Stimulated activated CD8-positive, alpha-beta memory T cell treated with anti-CD3 and anti-CD28 coated beads, Interleukin-12 subunit alpha, Interleukin-12 subunit beta, amount 100 ng/mL, for 4 hours (primary cell): ENCODE measurements around the gene WDR7.

Experiments
- DNase-seq: peaks from one replicate; pipeline ENCODE4 v3.0.0-alpha.2; 2020; ENCODE audit warnings: low read depth

WDR7 gene

DNA sequence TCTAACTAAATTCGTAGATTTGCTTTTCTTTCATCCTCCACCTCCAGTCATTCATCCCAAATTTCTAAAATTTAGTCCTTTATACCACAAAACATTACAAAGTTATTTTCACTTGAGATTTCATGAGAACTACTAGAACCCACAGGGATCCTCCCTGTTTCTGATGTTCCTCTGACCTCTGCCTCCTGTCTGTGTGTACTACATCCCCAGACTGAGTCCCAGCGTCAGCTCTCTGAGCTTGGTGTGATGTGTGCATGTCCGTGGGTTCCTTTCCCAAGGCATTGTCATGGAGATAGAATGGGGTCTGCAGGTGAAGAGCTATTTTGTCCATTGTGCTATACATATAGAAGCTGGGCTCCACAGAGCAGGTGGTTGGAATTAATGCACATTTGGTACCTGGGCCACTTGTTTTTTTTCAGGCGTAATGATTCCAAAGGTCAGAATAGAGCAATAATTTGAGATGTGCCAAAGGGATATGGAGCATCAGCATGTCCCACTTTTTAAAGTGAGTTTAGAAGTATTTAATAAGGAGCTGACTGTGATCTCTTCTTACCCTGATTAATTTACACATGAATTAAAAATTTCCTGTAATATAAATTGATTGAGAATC is 344.5 kb downstream of the WDR7 start:
- DNase-seq, result no peak

DNA sequence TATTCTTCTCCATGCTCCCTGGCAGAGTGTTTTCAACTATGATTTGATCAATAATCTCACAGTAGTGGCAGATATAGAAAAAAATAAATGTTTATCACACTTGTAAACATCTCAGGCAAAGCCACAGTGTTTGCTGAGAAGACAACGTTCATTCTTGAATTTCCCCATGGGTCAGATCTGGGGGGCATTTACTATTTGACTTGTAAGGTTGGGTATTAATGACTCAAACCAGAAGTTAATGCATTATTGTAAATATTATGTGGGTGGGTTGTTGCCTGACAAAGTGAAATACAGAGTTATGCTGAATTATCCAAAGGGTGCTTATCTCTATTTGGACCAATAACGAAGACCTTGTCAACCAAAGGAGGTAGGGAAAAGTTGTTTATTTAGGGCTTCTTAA is 346.0 kb downstream of the WDR7 start:
- no peak for DNase-seq

DNA sequence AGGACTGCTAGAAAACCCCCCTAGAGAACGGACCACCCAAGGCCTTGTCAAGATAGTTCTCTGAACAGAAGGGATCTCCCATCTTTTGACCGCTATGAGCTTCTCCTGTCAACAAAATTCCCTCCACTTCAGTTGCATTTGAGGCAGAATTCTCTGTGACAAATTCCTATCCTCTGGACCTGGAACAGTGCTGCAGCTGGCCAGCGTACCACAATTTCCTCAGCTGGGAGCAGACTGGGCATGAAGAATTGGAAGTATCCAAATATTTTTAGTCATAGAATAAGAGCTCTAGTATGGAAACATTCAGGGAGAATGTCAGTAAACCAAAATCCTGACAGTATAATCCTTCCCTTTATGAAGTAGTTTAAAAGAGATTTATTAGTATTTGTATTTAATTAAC is 348.7 kb downstream of the WDR7 start:
- no peak for DNase-seq

DNA sequence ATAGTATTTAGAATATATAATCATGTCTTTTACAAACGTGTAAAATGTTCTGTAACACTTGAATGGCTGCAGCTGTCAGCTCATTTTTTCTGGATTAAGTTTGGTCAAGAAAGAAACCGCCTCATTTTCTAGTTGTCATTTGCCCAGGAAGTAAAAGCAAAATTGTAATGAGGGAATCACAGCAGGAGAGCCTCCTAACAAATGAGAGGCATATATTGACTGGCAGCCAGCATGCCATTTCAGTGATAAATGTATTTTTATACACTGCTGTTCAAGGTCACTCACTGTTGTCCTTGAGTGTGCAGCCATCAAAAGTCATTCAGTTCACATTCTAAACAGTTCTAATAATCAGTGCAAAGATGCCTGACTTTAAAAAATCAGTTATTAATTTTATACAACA is 351.5 kb downstream of the WDR7 start:
- DNase-seq, result no peak

DNA sequence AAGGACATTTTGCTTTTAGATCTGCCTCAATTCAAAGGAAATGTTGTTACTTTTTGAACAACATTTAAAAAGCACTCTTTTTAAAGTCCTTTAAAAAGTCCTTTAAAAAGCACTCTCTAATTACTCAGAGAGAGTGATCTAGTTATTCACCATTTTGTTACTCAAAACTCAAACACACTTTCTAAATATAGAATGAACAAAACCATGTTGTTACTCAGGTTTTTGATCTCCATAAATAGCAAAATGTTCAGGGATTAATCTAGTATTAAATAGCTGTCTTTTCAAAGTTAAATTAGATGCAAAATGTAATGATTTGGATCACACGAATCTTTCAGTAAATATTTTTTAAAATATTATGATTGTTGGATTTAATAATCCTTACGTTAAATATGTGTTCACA is 352.2 kb downstream of the WDR7 start:
- DNase-seq, result no peak

DNA sequence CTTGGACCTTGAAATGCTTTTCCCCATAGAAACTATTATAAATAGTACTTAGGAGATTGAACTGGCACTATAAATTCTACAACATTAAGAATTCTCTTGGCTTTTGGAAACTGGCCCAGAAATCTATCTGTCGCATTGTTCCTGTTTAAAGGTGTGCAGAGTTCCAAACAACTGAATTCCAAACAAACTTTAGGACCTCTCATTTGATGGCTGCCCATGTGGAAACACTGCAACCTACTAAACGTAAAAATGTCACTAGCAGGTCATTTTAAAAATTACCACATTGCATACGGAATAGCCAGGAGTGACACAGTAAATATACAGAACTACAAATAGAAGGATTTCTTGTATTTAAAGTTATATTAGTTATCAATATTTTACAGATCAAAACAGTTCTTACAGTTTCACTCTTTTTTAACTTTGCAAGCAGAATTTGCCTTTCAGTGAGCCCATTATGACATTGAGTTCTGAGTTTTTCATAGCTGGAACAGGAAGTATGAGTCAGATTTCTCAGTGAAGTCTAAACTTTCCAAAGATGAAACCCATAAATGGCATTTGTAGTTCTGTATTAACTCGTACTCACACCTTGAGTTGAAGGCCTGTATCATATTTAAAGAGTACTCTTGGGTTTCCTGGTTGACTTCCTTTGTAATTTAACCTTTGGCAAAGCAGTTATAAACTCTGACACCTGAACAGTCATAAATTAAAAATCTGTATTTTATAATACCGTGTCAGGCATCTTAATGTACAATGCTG is 353.4 kb downstream of the WDR7 start:
- no peak for DNase-seq

DNA sequence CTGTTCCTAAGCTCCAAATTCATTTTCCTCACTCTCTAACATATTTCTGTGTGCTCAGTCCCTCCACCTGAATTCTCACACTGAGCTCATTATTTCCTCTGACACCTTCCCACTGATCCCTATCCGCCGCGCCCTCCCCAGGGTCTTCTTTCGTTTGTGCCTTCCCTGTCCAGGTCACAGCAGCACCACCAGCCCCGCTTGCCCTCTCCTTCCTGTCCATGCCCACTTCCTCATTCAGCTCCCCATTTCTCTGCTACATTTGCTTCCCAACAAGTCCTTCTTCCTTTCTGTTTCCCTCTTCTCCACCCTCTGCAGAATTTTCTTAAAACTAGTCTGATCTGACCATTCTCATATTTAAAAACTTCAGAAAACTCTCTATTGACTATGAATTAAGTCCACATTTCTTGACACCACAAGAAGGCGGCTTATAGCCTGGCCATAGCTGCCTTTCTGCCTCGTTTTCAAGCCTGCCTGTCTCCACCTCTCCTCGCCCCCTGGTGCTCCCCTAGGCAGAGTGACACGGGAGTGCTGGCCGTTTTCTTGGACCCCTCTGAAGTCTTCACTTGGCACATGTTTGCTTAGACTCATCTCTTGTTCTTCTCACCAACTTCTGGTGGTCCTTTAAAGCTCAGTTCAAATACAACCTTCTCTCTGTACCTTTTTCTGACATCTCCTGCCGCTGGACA is 357.0 kb downstream of the WDR7 start:
- DNase-seq, result no peak

DNA sequence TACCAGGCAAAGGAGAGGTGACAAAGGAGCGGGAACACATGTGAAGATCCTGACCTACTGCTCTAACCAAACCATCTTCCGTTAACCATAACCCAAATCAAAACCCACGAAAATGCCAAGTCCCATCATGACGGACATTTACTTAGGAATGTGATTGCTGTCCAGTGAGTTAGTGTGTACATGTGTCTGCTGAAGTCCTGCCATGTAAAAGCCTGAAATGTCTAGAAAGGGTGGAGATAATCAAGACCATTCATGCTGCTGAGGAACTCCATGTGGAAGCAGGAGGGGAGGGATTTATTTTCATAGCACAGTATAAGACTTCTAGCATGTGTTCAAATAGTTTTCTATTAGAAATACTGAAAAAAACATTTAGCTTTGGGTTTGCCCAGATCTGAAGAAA is 358.7 kb downstream of the WDR7 start:
- no peak for DNase-seq

DNA sequence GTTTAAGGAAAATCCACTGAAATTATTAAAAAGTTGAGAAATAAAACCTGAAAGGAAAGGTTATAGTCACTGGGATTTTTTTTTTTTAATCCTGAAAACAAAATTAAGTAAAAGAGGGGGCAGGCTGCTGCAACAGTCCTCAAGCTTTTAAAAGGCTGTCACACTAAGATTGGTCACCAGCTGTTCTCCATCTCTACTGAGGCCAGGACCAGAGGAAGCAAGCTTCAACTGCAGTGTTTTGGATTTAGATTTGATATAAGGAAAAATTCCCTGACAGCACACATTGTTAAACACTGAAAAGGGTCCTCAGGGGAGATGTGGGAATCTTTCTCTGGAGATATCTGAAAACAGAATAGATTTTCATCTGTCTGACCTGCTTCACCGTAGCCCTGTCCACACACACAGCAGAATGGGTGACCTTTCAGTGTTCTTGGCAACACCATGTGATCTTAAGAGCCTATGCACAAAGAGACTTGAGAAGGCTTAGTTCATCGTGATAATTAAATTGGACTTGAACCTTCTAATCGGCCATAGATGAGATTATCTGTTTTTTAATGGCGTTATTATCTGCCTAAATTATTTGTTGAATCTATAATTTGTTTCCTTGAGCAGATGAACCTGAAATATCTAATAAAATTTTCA is 363.7 kb downstream of the WDR7 start:
- no peak for DNase-seq

DNA sequence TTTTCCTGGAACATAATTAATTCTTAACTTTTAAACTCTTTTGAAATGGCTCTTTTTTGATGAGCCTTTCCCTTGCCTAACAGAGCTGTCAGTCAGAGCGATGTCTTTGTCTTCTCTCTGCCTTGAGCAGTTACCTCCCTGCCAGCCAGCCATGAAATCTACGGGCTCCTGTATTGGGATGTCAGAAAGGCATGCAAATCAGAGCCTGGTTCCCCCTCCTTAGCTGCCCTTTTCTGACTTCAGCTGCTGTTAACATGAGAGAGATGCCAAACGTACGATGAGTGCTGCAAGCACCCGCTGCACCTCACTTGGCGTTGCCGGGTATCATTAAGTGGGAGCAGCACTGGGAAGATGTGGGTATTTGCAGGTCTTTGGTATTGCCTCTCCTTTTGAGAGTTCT is 364.3 kb downstream of the WDR7 start:
- no peak for DNase-seq

DNA sequence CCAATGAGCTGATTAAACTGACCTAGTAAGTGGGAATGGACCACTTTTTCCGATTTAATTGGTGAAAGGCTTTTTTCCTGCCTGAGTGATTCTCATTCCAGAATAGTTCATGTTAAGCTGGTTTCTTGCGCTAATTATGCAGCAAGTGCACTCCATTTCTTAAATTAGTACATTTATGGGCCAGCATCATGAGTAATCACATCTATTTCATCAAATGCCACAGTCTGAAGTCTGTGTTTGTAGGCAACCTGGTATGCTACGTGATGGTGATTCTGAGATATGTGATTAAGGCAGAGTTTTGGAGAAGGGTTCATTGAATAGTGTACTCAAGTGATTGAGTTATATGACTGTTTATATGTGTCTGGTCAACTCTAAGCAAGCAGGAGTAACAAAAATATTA is 367.7 kb downstream of the WDR7 start:
- no peak for DNase-seq

DNA sequence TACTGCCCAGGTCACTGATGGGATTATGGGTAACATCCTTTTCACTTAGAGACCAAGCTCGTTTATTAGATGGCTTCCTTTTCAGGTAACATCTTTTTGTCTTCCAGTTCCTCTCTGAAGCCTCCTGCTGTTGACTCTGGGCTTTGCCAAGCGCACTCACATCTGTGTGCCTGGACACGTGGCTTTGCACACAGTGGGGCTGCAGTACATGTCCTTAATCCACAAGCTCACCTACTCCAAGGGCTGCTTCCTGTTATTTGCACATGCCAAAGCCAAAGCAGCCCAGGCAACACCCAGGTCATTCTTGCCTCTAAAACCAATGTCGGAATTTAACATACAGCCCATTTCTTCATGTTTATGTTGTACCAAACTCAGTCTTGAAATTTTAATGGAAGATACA is 371.6 kb downstream of the WDR7 start:
- no peak for DNase-seq

DNA sequence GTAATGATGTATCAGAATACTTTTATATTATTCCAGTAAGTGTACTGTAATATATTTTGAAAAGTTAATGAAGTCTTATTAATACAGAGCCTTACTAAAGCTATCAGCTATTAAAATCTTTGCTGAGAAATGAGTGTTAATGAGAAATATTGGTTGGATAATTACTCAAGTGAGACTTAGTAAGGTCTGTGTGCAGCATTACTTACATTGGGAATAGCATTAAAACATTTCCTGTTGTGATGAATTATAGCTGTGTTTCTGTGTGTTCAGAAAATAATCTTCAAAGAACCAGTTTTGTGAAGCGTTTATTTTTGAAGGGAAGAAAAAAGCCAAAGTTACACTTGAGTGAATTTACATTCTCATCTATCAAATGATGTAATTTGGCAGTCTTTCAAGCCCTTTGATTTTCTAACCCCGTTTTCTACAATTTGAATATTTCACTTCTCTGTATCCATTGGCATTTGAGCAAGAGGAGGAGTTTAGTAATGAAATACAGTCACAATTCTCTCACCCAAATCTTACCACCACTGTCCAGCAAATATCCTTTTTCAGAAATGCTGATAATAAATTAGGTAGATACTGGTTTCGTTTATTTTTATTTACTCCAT is 372.2 kb downstream of the WDR7 start:
- no peak for DNase-seq

DNA sequence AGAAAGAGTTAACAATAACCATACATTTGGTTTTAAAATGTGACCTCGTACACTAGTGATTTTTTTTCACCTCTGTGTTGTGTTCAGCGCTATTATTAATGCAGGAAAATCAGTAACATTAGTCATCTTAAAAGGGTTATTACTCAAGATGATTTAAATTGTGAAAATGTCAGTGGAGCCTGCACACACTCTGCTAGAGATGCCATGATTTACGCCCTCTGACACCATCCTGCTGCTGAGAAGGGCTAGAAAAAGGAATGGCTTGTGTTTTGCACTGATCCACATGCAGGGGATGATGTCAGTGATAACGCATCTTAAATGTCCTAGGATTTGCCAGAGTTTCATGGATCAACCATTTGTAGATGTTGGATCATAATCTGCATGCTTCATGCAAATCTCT is 374.4 kb downstream of the WDR7 start:
- DNase-seq, result no peak

DNA sequence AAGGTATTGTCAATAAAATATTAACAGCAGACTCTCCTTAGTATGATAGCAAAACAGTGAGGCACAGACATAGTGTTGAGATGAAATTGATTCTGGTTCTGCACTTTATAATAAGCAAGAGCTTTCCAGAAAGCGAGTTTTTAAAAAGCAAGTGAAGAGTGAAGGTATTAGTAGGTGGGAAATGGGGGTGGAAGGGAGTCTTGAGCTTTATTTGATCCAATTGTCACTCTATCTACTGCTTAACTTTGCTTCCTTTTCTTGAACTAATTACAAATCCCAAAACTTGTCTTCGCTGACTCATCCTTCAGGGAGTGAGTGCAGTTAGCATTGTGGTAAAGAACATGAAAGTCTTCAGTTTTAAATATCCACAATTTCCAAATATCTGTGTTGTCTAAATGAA is 375.2 kb downstream of the WDR7 start:
- no peak for DNase-seq

DNA sequence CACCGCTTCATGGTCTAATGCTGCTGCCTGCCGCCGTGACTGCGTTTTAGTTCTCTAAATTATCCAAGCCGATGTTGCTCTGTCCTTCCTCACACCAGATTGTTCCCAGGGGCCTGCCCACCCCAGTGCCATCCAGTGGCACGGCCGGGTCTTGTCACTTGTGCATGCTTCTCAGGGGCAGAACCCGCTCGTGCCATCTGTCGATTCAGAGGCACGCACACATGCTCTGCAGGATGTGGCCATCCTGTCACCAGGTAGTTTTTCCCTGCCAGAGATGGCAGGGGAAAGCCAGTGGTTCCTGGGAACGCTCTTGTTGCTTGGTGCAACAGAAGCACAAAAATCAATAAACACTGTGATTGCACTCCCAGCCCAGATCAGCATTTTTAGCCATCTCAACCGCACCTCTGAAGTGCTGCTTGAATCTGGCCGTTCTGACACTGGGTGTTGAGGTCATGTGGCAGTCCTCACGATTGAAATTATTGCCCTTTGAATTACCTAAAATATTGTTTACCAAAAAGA is 376.1 kb downstream of the WDR7 start:
- no peak for DNase-seq

DNA sequence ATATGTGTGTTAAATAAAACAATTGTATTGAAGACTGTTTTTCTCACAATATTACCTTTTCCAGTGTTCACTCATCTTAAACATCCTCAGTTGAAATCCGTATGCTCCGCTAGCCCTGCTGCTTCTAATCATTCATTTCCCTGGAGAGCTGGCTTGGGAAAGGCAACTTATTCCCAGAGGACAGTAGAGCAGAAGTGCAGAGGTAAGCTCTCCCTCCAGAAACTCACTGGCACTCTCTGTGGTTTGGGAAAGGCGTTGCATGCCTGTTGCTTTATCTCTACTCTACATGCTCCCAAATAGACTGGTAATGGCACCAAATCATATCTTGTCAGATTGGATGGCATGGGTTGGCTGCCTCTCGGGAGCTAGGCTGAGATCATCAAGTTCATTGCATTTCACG is 378.6 kb downstream of the WDR7 start:
- DNase-seq, result no peak

DNA sequence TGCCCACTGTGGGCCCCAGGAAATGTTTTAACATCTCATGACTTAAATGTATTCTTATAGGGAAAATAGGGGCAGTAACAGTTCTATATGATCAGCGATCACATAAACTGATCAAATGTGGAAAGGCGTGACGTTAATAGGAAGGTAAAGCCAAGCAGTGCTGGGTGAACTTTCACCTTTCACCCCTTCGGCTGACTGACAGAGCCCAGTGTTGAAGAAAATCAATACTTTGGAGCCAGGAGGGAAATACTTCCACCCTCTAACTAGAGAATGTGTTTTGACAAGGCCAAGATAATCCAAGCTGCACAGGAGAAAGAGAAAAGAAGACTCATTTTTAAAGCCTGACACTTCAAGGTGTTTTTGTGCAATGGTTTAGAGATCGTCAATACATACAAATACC is 379.3 kb downstream of the WDR7 start:
- DNase-seq, result no peak

DNA sequence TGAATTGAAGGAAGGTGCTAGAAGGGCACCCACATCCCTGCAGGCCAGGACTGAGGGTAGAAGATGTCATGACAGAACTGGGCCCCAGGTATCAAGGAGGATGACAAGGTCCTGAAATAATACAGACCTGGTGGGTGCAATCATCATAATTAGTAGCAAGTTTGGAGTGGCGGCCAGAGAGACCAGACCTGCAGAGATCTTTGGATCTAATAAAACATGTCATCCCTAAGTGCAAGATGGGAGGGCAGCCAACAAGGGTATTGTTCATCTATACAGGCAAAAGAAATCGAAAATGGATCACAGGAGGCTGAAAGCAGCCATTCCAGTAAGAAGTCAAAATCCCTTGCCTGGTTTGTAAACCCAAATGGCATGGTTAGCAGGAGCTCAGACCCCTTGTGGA is 384.4 kb downstream of the WDR7 start:
- no peak for DNase-seq

DNA sequence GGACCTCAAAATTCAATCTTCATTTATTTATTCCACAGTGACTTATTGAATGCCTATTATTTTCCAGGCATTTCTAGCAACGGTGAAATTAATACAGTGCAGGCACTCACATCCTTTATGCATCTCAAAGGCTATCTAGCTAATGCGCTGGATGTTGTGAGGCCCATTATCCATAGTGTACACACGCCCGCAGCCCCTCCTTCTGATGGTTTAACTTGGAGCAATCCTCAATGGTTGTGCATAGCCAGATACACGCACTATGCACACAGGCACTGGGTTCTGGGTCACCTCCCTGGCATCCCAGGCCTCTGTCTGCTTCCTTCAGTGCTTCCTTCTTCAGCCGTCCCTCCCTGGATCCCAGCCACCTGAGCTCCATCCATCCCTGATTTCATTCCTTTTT is 387.2 kb downstream of the WDR7 start:
- DNase-seq, result no peak

DNA sequence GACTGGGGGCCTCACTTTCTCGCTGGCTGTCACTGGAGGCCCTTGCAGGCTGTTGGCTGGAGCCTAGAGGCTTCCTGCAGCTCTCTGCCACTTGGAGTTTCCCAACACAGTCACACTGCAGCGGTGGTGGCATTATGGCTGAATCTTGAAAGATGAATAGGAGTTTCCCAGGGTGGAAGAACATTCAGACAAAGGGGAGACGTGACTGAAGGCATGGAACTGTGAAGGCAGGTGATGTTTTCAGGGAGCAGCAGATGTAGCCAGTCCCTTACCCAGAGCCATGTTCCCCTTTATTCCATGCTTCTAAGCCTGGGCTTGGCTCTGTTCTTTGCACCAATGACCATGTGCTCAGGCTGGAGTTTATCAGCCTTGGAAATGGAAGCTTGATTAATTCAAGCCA is 389.0 kb downstream of the WDR7 start:
- DNase-seq, result no peak

DNA sequence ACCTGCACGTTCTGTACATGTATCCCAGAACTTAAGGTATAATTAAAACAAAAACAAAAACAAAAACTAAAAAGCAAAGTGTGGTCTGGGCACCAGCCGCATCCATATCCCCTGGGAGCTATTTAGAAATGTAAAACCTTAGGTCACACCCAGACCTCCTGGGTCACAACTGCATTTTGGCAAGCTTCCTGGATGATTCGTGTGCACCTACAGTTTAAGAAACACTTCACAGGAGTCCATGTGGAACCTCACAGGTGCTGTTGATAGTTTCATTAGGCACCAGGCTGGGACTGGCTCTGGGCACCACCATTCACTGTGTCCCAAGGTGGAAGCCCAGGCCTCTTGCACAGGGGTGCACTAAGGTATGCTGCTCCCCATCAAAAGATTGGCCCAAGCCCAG is 392.1 kb downstream of the WDR7 start:
- DNase-seq, result no peak
